Spleen (tissue), 7 donors: ENCODE measurements around the gene BID.
A peak's percentile ranks its signal among the peaks of the same experiment; 100 is the strongest.

Source experiments
- POLR2A ChIP-seq, 3 donors: fragments of 450-650 bp; IDR thresholded peaks; one replicate each; pipeline ENCODE4 v1.5.1; 2017; ENCODE audit warnings: antibody characterized with exemption in 3 of 3, mild to moderate bottlenecking in 1 of 3
- POLR2AphosphoS5 ChIP-seq, 3 donors: sonication (generic); formaldehyde crosslinking; IDR thresholded peaks; one replicate each; pipeline ENCODE4 v1.5.1; 2017; ENCODE audit warnings: antibody characterized with exemption in 3 of 3
- TF ChIP-seq, protein P1 (sequence below), 11 experiments: fragments of 200-600 bp in 7 of 11; fragments of 450-650 bp in 4 of 11; sonication (generic) in 4 of 11; IDR thresholded peaks in 8 of 11; conservative IDR thresholded peaks in 3 of 11; 1 replicate in 7 of 11; 2 replicates in 4 of 11; pipeline versions ENCODE4 v1.4.0 to v1.8.0; 2016 to 2021; ENCODE audit warnings: antibody characterized with exemption in 11 of 11, inconsistent platforms in 4 of 11, mild to moderate bottlenecking in 1 of 11
- donor health status: DM: no; HTN: no; CAD: no; lungs with moderate emphysema.
- donor health status: DM: no; HTN: no; CAD: no.
- donor health status: DM: no; HTN: no; CAD: no.

DNA sequence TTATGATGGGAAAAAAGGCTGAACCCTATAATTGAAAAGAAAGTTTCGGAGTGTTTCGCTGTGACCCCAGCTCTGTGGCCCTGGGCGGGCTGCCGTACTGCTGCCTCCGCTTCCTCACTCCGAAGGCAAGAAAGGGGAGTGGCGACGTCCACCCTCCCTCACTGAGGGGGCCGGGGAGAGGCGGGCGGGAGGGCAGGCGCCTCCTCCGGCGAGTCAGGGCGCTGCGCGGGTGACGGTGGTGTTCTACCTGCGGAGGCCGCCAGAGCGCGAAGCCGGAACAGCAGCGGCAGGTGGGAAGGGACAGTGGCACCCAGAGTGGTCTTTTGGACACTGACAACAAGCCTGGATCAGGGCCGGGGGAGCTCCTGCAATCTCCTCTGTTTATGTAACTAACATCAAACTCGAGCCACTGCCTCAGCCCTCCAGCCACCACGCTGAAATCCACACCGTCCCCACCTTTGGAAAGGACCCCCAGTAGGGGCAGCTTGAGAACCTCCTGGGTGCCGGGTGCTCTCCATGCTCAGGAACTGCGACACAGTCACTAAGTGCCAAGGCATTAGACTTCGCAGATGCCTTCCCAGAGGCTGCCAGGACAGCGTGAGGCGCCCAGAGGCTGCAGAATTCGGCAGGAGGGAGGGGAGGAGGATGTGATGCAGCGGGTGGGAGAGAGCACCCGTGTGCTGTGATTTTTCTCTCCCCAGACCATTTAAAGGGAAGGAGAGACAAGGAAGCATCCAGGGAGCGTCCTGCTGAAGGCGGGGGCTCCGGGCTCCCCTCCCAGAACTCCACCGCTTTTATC, 25.5 kb downstream of the BID start:
- no peak for TF ChIP-seq POLR2A (IDR thresholded peaks at IDR 0.05)
- TF ChIP-seq, protein P1, sequence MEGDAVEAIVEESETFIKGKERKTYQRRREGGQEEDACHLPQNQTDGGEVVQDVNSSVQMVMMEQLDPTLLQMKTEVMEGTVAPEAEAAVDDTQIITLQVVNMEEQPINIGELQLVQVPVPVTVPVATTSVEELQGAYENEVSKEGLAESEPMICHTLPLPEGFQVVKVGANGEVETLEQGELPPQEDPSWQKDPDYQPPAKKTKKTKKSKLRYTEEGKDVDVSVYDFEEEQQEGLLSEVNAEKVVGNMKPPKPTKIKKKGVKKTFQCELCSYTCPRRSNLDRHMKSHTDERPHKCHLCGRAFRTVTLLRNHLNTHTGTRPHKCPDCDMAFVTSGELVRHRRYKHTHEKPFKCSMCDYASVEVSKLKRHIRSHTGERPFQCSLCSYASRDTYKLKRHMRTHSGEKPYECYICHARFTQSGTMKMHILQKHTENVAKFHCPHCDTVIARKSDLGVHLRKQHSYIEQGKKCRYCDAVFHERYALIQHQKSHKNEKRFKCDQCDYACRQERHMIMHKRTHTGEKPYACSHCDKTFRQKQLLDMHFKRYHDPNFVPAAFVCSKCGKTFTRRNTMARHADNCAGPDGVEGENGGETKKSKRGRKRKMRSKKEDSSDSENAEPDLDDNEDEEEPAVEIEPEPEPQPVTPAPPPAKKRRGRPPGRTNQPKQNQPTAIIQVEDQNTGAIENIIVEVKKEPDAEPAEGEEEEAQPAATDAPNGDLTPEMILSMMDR (IDR thresholded peaks at IDR 0.05 in 8 of 11, conservative IDR thresholded peaks at IDR 0.05 in 3 of 11): no peak
- peak in 1 of 3 donors; percentile 15 for TF ChIP-seq POLR2AphosphoS5 (IDR thresholded peaks at IDR 0.05)
